Activated T-cell treated with anti-CD3 and anti-CD28 coated beads for 24 hours (primary cell): ENCODE measurements around the gene BEAN1.

Experiments
- DNase-seq: peaks from one replicate; pipeline ENCODE4 v3.0.0-alpha.2; 2020; ENCODE audit warnings: low read depth

BEAN1 gene

GRCh38 chr16:66470556-66470955 is 43.5 kb downstream of the BEAN1 start:
- no peak for DNase-seq

GRCh38 chr16:66471264-66471663 is 44.2 kb downstream of the BEAN1 start:
- DNase-seq = no peak

- no peak for DNase-seq
Measured at GRCh38 chr16:66471716-66472393, 44.8 kb downstream of the BEAN1 start.

- DNase-seq = no peak
Measured at GRCh38 chr16:66473051-66473571, 46.0 kb downstream of the BEAN1 start.

- DNase-seq = no peak
Measured at GRCh38 chr16:66473654-66474519, 46.8 kb downstream of the BEAN1 start.

GRCh38 chr16:66474750-66475199 is 47.7 kb downstream of the BEAN1 start:
- DNase-seq = peak; percentile 56

GRCh38 chr16:66475232-66475631 is 48.1 kb downstream of the BEAN1 start:
- DNase-seq = no peak

GRCh38 chr16:66476328-66477027 is 49.4 kb downstream of the BEAN1 start:
- peak; percentile 24 for DNase-seq

GRCh38 chr16:66477028-66477515 is 50.0 kb downstream of the BEAN1 start:
- DNase-seq = no peak

- DNase-seq = peak; percentile 78
Measured at GRCh38 chr16:66478733-66479511, 51.8 kb downstream of the BEAN1 start.

- DNase-seq = no peak
Measured at GRCh38 chr16:66479661-66480264, 52.7 kb downstream of the BEAN1 start.

- no peak for DNase-seq
Measured at GRCh38 chr16:66480265-66481080, 53.4 kb downstream of the BEAN1 start.

GRCh38 chr16:66481081-66481942 is 54.2 kb downstream of the BEAN1 start:
- no peak for DNase-seq

GRCh38 chr16:66481943-66482390 is 54.9 kb downstream of the BEAN1 start:
- DNase-seq = no peak

- peak; percentile 58 for DNase-seq
Measured at GRCh38 chr16:66483689-66484452, 56.8 kb downstream of the BEAN1 start.

- no peak for DNase-seq
Measured at GRCh38 chr16:66484453-66485213, 57.5 kb downstream of the BEAN1 start.

- no peak for DNase-seq
Measured at GRCh38 chr16:66485376-66485775, 58.3 kb downstream of the BEAN1 start.
